Skin epidermis (tissue), 12 donors: ENCODE results near the gene GOSR1.
"Not testable (repeated sequence)": the region's sequence is repeated elsewhere in the genome, so short reads cannot be mapped to it uniquely, and the experiment has no call there.

Experiments used
- H3K27ac ChIP-seq, 21 experiments: fragments of 200-600 bp; sonication (generic) in 11 of 21; one replicate each; pipeline ENCODE4 v1.5.0; 2020; ENCODE audit warnings: mild to moderate bottlenecking in 3 of 21, inconsistent platforms in 2 of 21, moderate library complexity in 2 of 21
- H3K4me3 ChIP-seq, 7 experiments: fragments of 200-600 bp; sonication (generic) in 2 of 7; one replicate each; pipeline ENCODE4 v1.5.0; 2020; ENCODE audit warnings: inconsistent platforms in 2 of 7, mild to moderate bottlenecking in 2 of 7, moderate library complexity in 1 of 7

GOSR1 gene

DNA sequence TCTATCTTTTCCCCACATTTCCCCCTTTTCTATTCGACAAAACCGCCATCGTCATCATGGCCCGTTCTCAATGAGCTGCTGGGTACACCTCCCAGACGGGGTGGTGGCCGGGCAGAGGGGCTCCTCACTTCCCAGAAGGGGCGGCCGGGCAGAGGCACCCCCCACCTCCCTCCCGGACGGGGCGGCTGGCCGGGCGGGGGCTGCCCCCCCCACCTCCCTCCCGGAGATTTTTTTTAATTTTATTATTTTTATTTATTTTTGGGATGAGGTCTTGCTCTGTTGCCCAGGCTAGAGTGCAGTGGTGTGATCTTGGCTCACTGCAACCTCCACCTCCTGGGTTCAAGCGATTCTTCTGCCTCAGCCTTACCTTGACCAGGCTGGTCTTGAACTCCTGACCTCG is 59.6 kb downstream of the GOSR1 start:
- H3K27ac ChIP-seq, H3K4me3 ChIP-seq: not testable (repeated sequence)

DNA sequence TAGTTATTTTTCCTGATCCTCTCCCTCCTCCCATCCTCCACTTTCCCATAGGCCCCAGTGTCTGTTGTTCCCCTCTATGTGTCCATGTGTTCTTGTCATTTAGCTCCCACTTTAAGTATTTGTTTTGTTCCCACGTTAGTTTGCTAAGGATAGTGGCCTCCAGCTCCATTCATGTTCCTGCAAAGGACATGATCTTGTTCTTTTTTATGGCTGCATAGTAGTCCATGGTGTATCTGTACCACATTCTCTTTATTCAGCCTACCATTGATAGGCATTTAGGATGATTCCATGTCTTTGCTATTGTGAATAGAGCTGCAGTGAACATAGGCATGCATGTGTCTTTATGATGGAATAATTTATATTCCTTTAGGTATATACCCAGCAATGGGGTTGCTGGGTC is 60.5 kb downstream of the GOSR1 start:
- not testable (repeated sequence) for H3K4me3 ChIP-seq, H3K27ac ChIP-seq

DNA sequence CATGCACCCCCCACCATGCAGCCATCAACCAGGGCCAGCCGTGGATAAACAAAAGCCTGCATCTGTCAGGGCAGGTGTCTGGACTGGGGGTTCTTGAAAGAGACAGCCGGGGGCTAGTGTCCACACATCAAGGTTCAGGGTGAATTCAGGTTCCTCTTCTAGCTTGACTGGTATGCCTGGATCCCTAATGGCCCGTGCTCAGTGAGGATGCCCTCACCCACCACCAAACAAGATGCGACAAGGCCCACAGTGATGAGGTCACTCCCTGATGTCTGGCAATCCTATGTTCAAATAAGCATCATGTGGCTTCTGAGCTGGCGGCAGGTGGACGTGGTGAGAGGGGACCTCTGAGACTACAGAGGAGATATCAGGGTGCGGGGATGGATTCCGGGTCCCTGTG is 64.6 kb downstream of the GOSR1 start:
- Histone ChIP-seq H3K4me3 (no peak overlapping the region), H3K27ac (no peak overlapping the region)

GRCh38 chr17:30543456-30543855 is 66.2 kb downstream of the GOSR1 start:
- H3K27ac ChIP-seq, result no peak overlapping the region
- H3K4me3 ChIP-seq, result no peak overlapping the region

- H3K4me3 ChIP-seq, result no peak overlapping the region
- H3K27ac ChIP-seq, result no peak overlapping the region
Measured at GRCh38 chr17:30545024-30545423, 67.8 kb downstream of the GOSR1 start.

DNA sequence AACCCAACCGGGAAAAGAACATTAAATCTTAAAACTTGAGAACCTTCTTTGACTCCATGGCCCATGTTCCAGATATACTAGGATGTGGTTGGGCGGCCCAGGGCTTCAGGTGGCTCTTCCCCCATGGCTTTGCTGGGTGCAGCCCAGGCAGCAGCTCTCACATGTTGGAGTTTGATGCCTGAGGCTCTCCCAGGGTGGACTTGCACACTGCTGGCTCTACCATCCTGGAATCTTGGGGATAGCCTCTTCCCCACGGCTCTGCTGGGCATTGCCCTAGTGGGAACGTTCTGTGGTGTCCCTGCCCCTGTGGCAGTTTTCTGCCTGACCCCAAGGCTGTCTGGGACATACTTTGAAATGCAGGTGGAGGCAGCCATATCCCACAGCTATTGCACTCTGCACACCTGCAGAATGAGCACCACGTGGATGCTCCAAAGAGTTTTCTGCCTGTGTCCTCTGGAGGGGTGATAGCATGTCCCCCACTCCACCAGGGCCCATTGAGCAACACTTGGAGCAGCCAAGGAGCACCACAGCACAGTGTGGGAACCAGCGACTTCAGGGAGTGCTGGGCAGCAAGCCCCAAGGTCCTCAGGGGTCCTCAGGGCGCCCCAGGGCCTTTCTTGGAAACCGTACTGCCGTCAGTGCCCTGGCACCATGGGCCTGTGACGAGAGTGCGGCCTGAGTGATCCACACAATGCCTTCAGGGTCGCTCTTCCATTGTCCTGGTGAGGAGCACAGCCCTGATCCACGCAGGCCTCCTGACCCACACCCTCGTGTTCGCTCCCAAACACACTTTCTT is 70.8 kb downstream of the GOSR1 start:
- Histone ChIP-seq H3K27ac (no peak overlapping the region), H3K4me3 (no peak overlapping the region)

DNA sequence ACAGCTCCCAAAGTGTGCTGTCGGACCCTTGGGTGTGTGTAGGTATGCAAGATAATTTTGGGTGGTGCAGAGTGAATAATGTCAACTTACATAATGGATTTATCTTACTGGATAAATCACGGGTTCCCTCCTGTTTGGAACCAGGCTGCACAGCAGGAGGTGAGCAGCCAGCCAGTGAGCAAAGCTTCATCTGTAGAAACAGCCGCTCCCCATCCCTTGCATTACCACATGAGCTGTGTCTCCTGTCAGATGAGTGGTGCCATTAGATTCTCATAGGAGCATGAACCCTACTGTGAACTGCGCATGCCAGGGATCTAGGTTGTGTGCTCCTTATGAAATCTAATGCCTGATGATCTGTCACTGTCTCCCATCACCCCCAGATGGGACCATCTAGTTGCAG is 72.0 kb downstream of the GOSR1 start:
- H3K27ac ChIP-seq, H3K4me3 ChIP-seq: not testable (repeated sequence)

DNA sequence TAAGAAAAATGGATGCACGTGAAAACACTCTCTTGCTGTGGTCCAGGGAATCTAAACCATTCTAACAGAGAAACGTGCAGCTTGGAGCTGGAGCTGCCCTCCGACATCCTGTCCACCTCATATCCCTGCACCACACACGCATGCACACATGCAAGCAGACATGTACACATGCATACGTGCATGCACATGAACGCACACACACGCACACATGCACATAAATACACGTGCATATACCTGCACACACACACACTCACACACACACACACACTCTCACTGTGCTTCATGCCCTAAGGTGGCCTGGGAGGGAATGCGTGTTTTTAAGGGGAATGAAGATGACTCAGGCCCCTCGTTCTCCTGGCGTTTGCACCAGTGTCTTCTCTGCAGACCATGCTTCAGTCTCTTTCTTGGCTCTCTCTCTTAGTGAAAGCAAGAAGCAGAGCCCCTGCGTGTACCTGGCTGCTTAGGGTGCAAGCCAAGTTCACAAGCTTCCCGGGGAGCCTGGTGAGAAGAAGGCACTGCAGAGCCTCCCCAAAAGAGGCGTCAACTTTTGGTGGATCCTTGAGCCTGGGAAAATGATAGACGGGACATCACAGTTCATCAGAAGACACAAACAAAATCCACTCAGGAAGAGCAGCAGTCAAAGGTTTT is 72.8 kb downstream of the GOSR1 start:
- no peak overlapping the region for H3K27ac ChIP-seq
- H3K4me3 ChIP-seq, result no peak overlapping the region

GRCh38 chr17:30550512-30551273 is 73.5 kb downstream of the GOSR1 start:
- H3K27ac ChIP-seq, result no peak overlapping the region
- H3K4me3 ChIP-seq, result no peak overlapping the region

GRCh38 chr17:30551274-30551995 is 74.2 kb downstream of the GOSR1 start:
- H3K27ac ChIP-seq, H3K4me3 ChIP-seq: not testable (repeated sequence)

DNA sequence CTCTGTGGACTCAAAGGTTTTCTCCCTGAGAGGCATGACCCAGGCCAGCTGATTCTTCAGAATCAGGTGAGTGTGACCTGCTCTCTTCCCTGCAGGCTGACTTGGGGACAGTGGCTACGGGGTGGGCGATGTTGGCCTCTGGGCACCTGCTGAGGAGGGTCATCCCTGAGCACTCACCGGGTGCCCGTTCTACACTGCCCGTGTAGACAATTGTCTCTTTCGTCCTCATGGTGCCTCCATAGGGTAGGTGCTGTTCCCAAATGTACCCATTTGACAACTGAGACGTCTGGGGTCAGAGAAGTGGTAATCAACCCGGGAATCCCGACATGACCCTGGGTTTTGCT is 74.8 kb downstream of the GOSR1 start:
- no peak overlapping the region for H3K4me3 ChIP-seq
- no peak overlapping the region for H3K27ac ChIP-seq

DNA sequence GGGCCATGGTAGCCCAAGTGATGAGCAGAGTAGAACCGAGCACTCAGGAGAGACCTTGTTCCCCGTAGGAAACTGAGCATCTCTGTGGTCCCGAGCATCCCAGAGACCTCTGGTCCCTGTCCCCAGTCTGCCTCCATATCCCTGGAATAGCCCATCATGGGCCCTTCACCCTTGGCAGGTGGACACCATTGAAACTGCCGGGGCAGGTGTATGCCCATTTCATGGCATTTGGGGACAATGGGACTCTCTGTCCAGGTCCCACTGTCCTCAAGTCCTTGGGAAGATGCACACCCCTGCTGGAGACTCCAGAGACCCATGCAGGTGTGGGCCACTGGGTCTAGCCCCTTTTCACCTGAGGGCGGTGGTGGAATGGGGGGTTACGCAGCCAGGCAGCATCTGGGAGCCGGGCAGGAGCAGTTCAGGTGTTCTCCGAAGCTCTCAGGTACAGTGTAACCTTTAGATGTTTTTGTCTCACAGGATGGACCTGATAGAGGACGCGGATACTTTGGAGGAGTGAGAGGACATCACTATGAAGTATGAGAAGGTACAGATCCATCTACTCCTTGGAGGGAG is 75.9 kb downstream of the GOSR1 start:
- no peak overlapping the region for H3K4me3 ChIP-seq
- H3K27ac ChIP-seq, result no peak overlapping the region

GRCh38 chr17:30553823-30554440 is 76.7 kb downstream of the GOSR1 start:
- H3K4me3 ChIP-seq, H3K27ac ChIP-seq: not testable (repeated sequence)

DNA sequence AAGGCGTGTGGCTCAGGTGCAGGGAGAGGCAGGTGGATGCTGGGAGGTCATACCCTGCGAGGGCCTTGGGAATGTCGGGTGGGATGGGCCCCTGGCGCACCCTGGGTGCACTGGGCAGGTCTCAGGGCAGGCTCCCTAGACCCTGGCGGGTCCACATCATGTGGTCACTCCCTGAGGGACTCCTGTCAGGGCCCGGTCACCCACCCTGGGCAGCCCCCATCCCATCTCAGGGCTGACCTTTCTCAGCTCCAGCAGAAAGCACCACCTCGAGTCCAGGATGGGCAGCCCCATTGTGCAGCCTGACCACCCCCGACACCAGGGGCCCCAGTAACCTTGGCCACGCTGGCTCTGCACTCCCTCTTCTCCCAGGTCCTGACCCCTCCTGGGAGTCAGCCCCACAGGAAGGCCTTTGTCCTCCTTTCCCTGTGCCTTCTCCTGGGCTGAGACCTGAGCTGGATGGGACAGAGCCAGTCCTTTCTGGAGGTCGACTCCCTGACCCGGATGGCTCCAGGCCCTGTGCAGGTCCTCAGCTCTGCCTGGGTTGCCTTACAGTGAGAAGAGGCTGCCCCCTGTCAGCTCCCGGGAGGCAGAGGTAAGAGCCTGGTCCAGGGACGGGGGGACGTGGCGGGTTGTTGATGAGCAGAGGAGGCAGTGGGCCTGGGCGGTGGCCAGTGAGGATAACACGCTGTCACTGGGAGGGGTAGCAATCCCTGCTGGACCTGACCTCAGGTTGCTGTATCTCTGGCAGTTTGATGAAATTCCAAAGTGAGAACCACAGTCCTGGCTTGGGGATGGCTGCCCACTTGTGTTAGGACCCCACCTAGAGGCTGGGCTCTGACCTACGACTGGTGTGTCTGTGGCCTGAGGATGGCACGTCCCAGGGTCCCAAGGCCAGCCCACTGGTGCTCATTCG is 77.9 kb downstream of the GOSR1 start:
- no peak overlapping the region for H3K4me3 ChIP-seq
- no peak overlapping the region for H3K27ac ChIP-seq

DNA sequence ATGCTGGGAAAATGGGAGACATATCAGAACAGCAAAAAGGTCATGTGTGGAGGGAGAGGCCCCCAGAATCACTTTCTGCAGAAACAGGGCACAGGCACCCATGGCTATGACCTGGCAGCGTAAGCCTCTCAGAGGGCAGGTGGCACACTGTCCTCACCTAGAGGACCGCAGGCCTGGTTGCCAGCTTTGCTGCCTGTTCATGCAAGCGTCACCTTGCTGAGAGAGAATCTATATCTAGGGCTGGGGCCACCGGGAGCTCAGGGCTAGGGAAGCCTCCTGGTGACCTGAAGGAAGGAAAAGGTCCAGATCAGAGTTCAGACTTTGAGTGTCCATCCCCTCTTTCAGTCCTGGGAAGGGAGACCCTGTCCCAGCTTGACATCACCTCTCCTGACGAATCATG is 78.7 kb downstream of the GOSR1 start:
- Histone ChIP-seq H3K27ac (no peak overlapping the region), H3K4me3 (no peak overlapping the region)

DNA sequence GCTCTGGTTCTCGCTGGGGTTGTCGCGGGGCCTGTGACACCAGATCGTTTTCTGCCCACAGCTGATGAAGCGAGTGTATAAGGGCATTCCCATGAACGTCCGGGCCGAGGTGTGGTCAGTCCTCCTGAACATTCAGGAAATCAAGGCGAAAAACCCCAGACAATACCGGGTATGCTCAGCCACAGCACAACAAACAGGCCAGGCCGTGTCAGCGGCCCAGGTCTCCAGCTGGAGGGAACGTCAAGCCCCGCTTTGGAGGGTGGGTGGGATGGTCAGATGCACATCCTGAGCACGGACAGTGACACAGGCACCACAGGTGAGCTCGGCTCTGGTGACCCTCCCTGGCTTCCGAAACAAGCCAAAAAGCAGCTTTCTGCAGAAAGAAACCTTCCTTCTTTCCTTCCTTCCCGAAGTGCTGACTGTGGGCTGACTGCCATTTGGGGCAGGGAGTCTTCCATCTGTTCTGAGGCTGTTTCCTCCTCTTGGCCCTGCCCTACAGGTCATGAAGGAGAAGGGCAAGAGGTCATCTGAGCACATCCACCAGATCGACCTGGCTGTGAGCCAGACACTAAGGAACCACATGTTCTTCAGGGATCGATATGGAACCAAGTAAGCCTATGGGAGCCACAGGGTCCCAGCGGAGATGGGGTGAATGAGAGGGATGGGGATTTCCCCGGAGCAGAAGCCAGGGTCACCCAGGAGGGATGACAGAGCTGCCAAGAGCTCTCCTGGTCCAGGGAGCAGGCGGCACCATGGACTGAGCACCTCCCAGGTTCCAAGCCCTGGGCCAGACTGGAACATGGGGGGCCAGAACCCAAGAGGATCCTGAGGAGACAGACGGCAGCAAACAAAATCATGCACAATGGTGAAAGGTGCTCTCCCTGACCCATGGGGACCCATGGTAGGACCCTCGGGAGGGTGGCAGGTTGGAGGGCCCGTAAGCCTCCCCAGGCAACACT is 79.4 kb downstream of the GOSR1 start:
- H3K4me3 ChIP-seq, result no peak overlapping the region
- no peak overlapping the region for H3K27ac ChIP-seq

DNA sequence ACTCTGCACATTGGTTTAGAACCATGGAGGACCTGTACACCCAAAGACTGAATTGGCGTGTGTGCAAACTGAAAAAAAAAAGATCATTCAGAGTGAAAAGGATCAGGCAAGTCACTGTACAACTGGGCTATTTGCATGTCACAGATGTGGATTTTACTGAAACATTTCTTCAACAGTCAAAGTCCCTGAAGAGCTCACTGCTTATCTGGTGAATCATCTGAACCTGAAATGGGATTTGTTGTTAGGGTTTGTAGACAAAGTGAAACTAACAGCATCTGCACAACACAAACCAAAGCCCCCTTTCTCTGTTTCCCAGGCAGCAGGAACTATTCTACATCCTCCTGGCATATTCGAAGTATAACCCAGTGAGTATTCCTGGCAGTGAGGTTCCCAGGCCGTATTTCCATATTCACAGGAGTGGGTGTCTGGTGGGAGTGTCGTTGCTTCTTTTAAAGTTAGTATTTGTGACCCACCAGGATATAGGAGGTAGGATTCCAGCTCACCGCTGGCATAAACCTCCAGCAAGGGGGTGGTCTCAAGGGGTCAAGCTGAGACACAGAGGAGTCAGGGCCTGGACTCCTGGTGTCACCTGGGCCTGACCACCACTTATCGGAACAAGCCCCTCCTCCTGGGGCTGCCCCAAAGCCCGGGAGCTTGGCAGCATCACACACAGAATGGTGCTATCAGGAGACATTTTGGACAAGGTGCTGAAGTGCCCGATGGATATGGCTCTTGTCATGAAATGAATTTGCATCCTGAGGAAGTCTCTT is 80.9 kb downstream of the GOSR1 start:
- Histone ChIP-seq H3K27ac (no peak overlapping the region), H3K4me3 (no peak overlapping the region)
